ENCODE measurements around the gene FPGS. TPM values are rescaled to one million over a fixed set of nuclear protein-coding genes. Genes with fewer than 3 reads are reported as not detected.
A peak's percentile ranks its signal among the peaks of the same experiment; 100 is the strongest.

Gene FPGS
- total RNA-seq, 1 donor from 2014 or later, result 50.8 TPM

GRCh38 chr9:127794001-127794791, 8.5 kb upstream of the FPGS start:
- TF ChIP-seq, protein P1, sequence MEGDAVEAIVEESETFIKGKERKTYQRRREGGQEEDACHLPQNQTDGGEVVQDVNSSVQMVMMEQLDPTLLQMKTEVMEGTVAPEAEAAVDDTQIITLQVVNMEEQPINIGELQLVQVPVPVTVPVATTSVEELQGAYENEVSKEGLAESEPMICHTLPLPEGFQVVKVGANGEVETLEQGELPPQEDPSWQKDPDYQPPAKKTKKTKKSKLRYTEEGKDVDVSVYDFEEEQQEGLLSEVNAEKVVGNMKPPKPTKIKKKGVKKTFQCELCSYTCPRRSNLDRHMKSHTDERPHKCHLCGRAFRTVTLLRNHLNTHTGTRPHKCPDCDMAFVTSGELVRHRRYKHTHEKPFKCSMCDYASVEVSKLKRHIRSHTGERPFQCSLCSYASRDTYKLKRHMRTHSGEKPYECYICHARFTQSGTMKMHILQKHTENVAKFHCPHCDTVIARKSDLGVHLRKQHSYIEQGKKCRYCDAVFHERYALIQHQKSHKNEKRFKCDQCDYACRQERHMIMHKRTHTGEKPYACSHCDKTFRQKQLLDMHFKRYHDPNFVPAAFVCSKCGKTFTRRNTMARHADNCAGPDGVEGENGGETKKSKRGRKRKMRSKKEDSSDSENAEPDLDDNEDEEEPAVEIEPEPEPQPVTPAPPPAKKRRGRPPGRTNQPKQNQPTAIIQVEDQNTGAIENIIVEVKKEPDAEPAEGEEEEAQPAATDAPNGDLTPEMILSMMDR (IDR thresholded peaks at IDR 0.05), result no peak
- H3K27me3 Mint-ChIP-seq (ENCODE audit: low read depth), result no peaks in the 10 kb centered on the region
- no peak overlapping the region for H3K4me3 Mint-ChIP-seq (ENCODE audit: unreplicated experiment)
- no peaks in the 10 kb centered on the region for H3K9me3 Mint-ChIP-seq (ENCODE audit: low read depth)
- peaks cover 8% of the 10 kb centered on the region for H3K4me1 Mint-ChIP-seq (ENCODE audit: low read depth)
- DNase-seq (ENCODE audit: low spot score), result no peak
- H3K36me3 Mint-ChIP-seq (ENCODE audit: low read depth), result peaks cover 17% of the 10 kb centered on the region
- H3K27ac Mint-ChIP-seq (ENCODE audit: unreplicated experiment), result no peak overlapping the region

- Mint-ChIP-seq H3K9me3 (ENCODE audit: low read depth) (no peaks in the 10 kb centered on the region), H3K4me3 (ENCODE audit: unreplicated experiment) (no peak overlapping the region), H3K4me1 (ENCODE audit: low read depth) (peaks cover 11% of the 10 kb centered on the region), H3K27ac (ENCODE audit: unreplicated experiment) (no peak overlapping the region), H3K36me3 (ENCODE audit: low read depth) (peaks cover 4% of the 10 kb centered on the region), H3K27me3 (ENCODE audit: low read depth) (no peaks in the 10 kb centered on the region)
- no peak for DNase-seq (ENCODE audit: low spot score)
- TF ChIP-seq, protein P1 (IDR thresholded peaks at IDR 0.05), result no peak
Observed at GRCh38 chr9:127796225-127796813, 6.4 kb upstream of the FPGS start.

GRCh38 chr9:127796852-127797370, 5.8 kb upstream of the FPGS start:
- Mint-ChIP-seq H3K36me3 (ENCODE audit: low read depth) (peaks cover 3% of the 10 kb centered on the region), H3K27me3 (ENCODE audit: low read depth) (no peaks in the 10 kb centered on the region), H3K9me3 (ENCODE audit: low read depth) (no peaks in the 10 kb centered on the region), H3K27ac (ENCODE audit: unreplicated experiment) (no peak overlapping the region), H3K4me1 (ENCODE audit: low read depth) (peaks cover 13% of the 10 kb centered on the region), H3K4me3 (ENCODE audit: unreplicated experiment) (no peak overlapping the region)
- TF ChIP-seq, protein P1 (IDR thresholded peaks at IDR 0.05), result no peak
- no peak for DNase-seq (ENCODE audit: low spot score)

DNA sequence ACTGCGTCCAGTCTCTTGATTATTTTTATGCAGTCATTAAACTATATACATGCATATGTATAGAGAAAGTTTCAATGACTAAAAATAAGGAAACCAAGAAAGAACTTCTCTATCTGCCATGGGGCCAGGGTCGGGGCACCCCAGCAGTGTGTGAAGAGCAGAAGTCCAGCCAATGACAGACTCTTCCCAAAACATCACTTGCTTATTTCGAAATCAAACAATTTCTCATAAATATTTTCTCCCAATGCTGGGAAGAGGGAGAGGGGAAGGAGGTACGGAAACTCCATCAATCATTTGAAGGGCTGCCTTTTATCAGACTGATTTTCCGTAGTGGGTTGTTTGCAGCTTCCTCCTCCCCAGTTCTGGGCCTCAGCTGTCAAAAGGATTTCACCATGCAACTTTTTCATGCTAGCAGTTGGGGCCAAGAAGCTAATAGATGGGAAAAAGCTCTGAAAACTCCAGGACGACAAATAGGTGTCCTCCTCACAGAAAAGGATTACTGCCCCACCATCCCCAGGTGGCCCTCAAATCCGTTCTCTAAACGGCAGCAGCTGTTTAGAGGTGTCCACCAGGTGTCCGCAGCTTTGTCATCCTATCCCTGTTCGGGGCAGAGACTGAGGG, 617 bp upstream of the FPGS start:
- TF ChIP-seq, protein P1 (IDR thresholded peaks at IDR 0.05), result peak; percentile 59
- H3K9me3 Mint-ChIP-seq (ENCODE audit: low read depth), result no peaks in the 10 kb centered on the region
- DNase-seq (ENCODE audit: low spot score), result no peak
- H3K4me3 Mint-ChIP-seq (ENCODE audit: unreplicated experiment), result peak overlapping the region; percentile 78
- H3K27me3 Mint-ChIP-seq (ENCODE audit: low read depth), result no peaks in the 10 kb centered on the region
- H3K27ac Mint-ChIP-seq (ENCODE audit: unreplicated experiment), result peak overlapping the region; percentile 88
- H3K36me3 Mint-ChIP-seq (ENCODE audit: low read depth), result peaks cover 3% of the 10 kb centered on the region
- H3K4me1 Mint-ChIP-seq (ENCODE audit: low read depth), result peaks cover 27% of the 10 kb centered on the region

Data from chondrocyte (in vitro differentiated cells).